GM10266 (cell line): ENCODE results near the gene DIS3L2.
A peak's percentile ranks its signal among the peaks of the same experiment; 100 is the strongest.

ENCODE experiments used
- DNase-seq: peaks from one replicate; pipeline ENCODE4 v3.0.0; 2012; ENCODE audit errors: extremely low spot score
- TF ChIP-seq, protein P1 (sequence below): IDR thresholded peaks from 2 replicates; pipeline ENCODE4 v1.5.1; 2012; ENCODE audit warnings: mild to moderate bottlenecking, low read depth; ENCODE audit not compliant: control insufficient read depth, insufficient read depth; ENCODE audit errors: missing control alignments

DIS3L2 gene

DNA sequence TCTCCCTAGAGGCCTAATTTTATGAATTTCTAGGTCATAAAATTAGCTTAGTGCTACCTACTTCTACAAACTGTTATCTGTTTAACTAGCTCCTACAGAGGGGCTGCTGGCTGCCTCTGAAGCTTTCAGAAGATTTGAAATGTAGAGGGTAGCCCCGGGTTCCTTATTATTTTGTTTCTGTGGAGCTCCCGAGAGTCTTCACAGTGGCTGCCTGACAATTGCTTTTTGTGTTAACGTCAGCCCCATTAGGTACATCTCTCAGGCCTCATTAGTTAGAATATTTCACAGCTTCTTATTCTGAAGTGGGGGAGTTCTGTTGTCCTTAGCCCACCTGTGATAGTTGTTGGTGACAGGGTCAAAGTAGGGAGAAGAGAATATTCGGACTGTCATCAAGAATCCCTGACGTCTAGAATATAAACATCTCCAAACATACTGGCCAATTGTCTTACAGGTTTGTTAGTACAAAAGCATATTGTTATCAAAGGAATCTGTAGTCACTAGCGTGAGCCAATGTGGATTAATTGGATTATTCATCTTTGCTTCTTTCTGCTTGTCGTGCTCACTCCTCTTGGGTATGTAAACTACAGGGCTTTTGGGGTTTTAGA lies 77.5 kb downstream of the DIS3L2 start:
- no peak for DNase-seq
- TF ChIP-seq, protein P1, sequence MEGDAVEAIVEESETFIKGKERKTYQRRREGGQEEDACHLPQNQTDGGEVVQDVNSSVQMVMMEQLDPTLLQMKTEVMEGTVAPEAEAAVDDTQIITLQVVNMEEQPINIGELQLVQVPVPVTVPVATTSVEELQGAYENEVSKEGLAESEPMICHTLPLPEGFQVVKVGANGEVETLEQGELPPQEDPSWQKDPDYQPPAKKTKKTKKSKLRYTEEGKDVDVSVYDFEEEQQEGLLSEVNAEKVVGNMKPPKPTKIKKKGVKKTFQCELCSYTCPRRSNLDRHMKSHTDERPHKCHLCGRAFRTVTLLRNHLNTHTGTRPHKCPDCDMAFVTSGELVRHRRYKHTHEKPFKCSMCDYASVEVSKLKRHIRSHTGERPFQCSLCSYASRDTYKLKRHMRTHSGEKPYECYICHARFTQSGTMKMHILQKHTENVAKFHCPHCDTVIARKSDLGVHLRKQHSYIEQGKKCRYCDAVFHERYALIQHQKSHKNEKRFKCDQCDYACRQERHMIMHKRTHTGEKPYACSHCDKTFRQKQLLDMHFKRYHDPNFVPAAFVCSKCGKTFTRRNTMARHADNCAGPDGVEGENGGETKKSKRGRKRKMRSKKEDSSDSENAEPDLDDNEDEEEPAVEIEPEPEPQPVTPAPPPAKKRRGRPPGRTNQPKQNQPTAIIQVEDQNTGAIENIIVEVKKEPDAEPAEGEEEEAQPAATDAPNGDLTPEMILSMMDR = no peak

DNA sequence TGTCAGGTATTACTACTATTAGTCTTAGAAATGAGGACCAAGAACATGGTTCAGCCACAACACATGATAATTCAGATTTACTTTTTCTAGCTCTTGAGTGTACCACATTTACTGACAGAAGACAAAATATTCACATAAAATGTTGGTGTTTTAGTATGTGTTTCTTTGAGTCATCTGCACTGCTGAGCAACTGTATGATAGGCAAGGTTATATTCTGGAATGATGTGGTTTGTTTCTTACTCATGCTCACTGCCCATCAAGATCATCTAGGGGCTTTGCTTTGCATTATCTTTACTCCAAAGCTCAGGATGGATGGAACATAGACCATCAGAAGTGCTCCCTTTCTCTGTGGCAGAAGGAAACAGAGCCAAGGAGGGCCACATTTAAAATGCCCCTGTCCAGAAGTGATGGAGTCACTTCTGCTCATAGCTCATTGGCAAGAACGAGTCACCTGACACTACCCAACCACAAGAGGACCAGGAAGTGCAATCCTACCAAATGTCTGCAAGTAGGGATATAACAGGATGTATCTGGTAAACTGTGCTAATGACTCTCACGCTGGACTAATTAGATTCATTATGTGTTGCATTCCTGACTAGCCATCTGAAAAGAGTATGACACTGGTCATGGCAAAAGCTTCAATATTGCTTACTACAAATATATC lies 81.5 kb downstream of the DIS3L2 start:
- TF ChIP-seq, protein P1 = no peak
- DNase-seq = no peak

DNA sequence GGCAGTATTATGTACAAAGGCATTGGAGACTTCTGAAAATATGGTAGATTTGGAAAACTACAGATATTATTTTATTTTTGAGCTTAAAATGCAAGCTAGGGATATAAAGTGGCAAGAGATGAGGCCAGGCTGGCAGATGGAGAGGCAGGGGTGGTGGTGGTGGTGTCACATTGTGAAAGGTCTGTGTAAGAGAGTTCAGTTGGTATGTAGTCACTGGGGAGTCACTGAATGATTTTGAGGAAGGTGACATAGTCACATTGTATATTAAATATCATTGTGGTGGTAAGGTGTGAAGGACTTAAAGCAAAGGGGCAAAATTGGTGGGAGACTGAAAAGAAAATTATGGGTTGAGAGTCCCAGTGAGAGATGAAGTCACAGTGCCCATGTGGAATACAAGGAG lies 82.5 kb downstream of the DIS3L2 start:
- no peak for DNase-seq
- TF ChIP-seq, protein P1 = no peak

DNA sequence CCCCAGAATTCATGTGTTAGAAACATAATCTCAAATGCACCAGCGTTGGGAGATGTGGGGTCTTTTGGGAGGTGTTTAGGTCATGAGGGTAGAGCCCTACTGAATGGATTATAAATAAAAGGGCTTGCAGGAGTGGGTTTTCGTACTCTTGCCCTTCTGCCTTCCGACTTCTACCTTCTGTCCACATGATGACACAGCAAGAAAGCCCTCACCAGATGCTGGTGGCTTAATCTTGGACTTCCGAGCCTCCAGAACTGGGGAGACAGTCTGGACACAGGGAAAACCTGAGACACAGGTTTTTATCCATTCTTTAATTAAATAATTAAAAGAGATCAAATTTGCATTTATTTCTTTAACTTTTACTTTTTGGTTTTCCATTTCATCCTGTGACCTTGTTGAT lies 87.8 kb downstream of the DIS3L2 start:
- DNase-seq = no peak
- TF ChIP-seq, protein P1 = no peak

DNA sequence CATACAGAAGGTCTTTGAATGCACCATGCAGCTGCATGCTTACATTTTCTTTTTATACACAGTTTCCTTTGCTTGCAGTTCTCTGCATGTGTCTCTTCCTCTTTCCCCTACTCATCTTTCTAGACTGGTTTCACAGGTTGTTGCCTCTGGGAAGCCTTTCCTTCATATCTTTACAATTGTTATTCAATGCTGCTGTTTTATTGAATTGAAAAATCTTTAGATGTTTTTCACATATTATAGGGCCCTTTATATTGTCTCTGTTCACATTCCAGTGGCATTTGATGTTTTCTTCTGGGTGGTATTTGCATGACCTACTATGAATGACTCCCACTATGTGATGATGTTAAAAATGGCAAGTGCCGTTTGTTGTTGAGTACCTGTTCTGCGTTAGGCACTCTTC lies 91.1 kb downstream of the DIS3L2 start:
- no peak for DNase-seq

DNA sequence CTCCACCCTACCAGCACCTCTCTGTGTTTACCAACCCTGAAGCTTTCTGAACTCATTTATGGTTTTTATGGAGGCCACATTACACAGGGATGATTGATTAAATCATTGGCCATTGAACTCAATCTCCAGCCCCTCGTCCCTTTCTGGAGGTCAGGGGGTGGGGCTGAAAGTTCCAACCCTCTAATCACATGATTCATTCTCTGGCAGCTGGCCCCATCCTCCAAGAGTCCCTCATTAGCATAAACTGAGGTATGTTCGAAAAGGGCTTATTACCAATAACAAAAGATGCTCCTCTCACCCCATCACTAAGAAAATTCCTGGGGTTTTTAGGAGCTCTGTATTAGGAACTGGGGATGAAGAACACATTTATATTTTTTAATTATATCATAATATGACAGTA lies 92.3 kb downstream of the DIS3L2 start:
- TF ChIP-seq, protein P1 = no peak
- DNase-seq = no peak

More for the DNA sequence above, 91.1 kb downstream of the DIS3L2 start:
- TF ChIP-seq, protein P1 = no peak

DNA sequence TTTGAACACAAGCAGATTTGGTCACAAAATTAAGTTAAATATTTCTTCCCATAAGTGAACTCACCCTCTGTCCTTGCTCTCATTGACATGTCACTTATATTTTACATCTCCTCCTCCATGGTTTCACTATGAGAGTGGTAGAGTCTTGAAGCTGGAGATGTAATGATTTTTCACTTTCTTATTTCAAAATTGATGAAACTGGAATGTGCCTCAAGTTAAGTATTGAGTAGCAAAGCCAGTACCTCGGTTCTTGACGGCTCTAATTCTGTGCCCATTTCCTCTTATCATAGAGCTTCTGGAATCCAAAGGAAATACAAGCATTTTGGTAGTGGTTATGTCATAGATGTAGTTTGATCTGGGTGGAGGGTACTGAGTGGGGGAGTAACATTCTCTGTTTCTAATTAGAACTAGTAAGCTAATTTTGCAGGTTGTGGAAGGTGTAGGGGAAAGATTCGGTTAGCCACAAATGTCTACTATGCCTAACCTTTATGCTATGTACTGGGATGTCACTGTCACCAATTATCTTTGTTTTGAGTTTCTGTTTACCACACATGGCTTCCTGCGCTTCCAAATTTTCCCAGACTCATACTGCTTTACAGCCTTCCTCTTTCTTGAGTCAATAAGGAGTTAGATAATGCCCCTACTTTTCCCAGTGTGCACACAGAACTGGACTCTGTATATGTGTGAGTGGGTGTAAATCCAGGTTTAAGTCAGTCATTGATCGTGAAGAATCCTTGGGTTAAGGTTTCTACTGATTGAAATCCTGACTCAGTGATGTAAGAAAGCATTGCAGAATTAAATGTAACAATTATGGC lies 96.8 kb downstream of the DIS3L2 start:
- TF ChIP-seq, protein P1 = no peak
- peak; percentile 21 for DNase-seq
